ENCODE data around the gene AMPD3. TPM values are rescaled to one million over a fixed set of nuclear protein-coding genes. Genes with fewer than 3 reads are reported as not detected.

The AMPD3 gene
- total and polyA plus RNA-seq, 2 donors (not counting 3 experiments of a cell fraction or from before 2014, with no cell fraction given): 1.4 to 2.5 TPM

DNA sequence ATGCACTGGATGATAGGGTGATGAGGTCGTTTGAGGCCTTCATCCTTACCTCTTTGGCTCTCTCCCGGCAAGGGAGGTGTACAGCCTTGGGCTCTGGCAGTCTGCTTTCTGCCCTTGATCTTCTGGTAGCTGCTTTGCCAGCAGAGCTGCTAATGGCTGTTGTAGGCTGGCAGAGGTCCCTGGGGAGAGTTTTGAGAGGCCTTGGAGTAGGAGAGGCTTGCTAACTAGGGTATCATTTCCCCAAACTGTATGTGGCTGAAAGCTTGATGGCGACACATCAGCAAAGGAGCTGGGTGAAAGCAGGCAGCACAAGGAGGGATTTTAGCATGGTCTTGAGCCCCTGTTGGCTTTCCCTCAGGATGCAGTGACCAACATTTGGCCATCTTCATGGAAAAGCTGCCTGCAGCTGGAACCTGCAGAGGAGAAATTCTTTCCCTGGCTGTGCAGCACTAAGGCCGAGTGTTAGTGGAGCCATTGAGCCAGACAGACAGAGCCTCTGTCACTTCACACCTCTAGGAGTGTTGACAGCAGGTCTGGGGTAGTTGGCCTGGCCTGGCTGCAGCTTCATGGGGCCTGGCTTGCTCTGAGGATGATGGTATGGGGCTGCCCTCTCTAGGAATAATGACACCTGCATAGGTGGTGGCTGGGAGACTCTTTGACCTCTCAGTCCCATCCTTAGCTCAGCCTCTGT is 3.5 kb upstream of the AMPD3 start:
- no peak for TF ChIP-seq FOS (IDR thresholded peaks at IDR 0.05; ENCODE audit: borderline replicate concordance, insufficient read depth, low read length)
- TF ChIP-seq MYC (IDR thresholded peaks at IDR 0.05; ENCODE audit: low read depth, low read length): no peak
- TF ChIP-seq, protein P1, sequence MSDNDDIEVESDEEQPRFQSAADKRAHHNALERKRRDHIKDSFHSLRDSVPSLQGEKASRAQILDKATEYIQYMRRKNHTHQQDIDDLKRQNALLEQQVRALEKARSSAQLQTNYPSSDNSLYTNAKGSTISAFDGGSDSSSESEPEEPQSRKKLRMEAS (IDR thresholded peaks at IDR 0.05; ENCODE audit: insufficient read depth, insufficient read length): no peak
- TF ChIP-seq EZH2 (IDR thresholded peaks at IDR 0.05; ENCODE audit: borderline replicate concordance, low read depth, low read length, severe bottlenecking): no peak
- TF ChIP-seq, protein P2, sequence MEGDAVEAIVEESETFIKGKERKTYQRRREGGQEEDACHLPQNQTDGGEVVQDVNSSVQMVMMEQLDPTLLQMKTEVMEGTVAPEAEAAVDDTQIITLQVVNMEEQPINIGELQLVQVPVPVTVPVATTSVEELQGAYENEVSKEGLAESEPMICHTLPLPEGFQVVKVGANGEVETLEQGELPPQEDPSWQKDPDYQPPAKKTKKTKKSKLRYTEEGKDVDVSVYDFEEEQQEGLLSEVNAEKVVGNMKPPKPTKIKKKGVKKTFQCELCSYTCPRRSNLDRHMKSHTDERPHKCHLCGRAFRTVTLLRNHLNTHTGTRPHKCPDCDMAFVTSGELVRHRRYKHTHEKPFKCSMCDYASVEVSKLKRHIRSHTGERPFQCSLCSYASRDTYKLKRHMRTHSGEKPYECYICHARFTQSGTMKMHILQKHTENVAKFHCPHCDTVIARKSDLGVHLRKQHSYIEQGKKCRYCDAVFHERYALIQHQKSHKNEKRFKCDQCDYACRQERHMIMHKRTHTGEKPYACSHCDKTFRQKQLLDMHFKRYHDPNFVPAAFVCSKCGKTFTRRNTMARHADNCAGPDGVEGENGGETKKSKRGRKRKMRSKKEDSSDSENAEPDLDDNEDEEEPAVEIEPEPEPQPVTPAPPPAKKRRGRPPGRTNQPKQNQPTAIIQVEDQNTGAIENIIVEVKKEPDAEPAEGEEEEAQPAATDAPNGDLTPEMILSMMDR (IDR thresholded peaks at IDR 0.05; ENCODE audit: extremely low read depth in 1 of 2, insufficient read depth in 1 of 2, low read depth in 1 of 2, low read length in 2 of 2): no peak
- TF ChIP-seq JUN (IDR thresholded peaks at IDR 0.05; ENCODE audit: borderline replicate concordance, insufficient read depth, insufficient read length, low read depth): no peak
- no peak for TF ChIP-seq POLR2AphosphoS5 (IDR thresholded peaks at IDR 0.05; ENCODE audit: insufficient read depth, low read depth, low read length)
- no peak for TF ChIP-seq GATA2 (IDR thresholded peaks at IDR 0.05; ENCODE audit: insufficient read depth, insufficient read length, low read depth, low read length)
- TF ChIP-seq POLR2A (IDR thresholded peaks at IDR 0.05; ENCODE audit: low read depth, low read length): no peak
- Histone ChIP-seq H3K9me1 (replicated peaks; ENCODE audit: control insufficient read depth, extremely low read depth, insufficient read depth, low read length) (no peaks in the 10 kb centered on the region), H3K27ac (ENCODE audit: insufficient read depth, low read depth, low read length) (no peak overlapping the region), H3K4me1 (ENCODE audit: control insufficient read depth, extremely low read depth, insufficient read depth, low read length) (peaks cover 7% of the 10 kb centered on the region), H3K79me2 (ENCODE audit: control insufficient read depth, insufficient read depth, low read length) (no peaks in the 10 kb centered on the region), H4K20me1 (replicated peaks; ENCODE audit: control insufficient read depth, extremely low read depth, insufficient read depth, low read length) (no peaks in the 10 kb centered on the region), H3K36me3 (ENCODE audit: control insufficient read depth in 2 of 2, extremely low read depth in 1 of 2, insufficient read depth in 2 of 2, low read length in 2 of 2) (no peaks in the 10 kb centered on the region), H3K9me3 (replicated peaks; ENCODE audit: control insufficient read depth, insufficient read depth, low read length) (no peaks in the 10 kb centered on the region), H3K9ac (replicated peaks; ENCODE audit: extremely low read depth, insufficient read depth, low read length) (no peak overlapping the region), H3K4me2 (ENCODE audit: insufficient read depth, low read length) (no peak overlapping the region), H2AFZ (ENCODE audit: low read depth, low read length) (no peak overlapping the region), H3K27me3 (ENCODE audit: control insufficient read depth in 2 of 2, insufficient read depth in 2 of 2, low read length in 2 of 2) (peaks cover 0 to 15% of the 10 kb centered on the region in 2 experiments), H3K4me3 (replicated peaks in 1 of 3; ENCODE audit: insufficient read depth in 1 of 3, low read depth in 1 of 3, low read length in 3 of 3) (no peak overlapping the region)
- intact Hi-C loops (cut with micrococcal nuclease) (no loop called here), dilution Hi-C loops (cut with MboI; ENCODE audit: extremely low pct_ligation_motif_present, low sequenced_read_pairs) (no loop called here)
- ChIA-PET CTCF (interaction anchor here (0.8 to 1.5 kb wide), 2 partner anchors 10 to 246 kb away, joined by 3 to 5 read pairs; no protein-coding TSS in a partner anchor), POLR2A (no interaction called here)
- no peak for FAIRE-seq
- no TSS peak for BruUV-seq (replicated peaks)
- no peak for DNase-seq (ENCODE audit: low read depth, low spot score)

Measured in endothelial cell of umbilical vein (primary cell).